Esophagus squamous epithelium (tissue), 5 donors: ENCODE results near the gene TUBA8. TPM values are rescaled to one million over a fixed set of nuclear protein-coding genes. Genes with fewer than 3 reads are reported as not detected.

ENCODE experiments used
- DNase-seq: peaks from one replicate; lab custom pipeline; 2025; lab: John Stamatoyannopoulos, UW
- H3K27ac ChIP-seq, 4 donors: fragments of 200-600 bp; sonication (generic); one replicate each; pipeline ENCODE4 v1.5.1; 2016 to 2019; ENCODE audit warnings: mild to moderate bottlenecking in 1 of 4
- H3K27me3 ChIP-seq, 4 donors: fragments of 200-600 bp; sonication (generic); 1 replicate in 3 of 4; 2 replicates in 1 of 4; pipeline versions ENCODE4 v1.5.1 to v1.6.0; 2017 to 2021; ENCODE audit warnings: antibody characterized with exemption in 1 of 4
- H3K36me3 ChIP-seq, 3 donors: fragments of 200-600 bp; sonication (generic); one replicate each; pipeline ENCODE4 v1.5.1; 2016 to 2019
- H3K4me1 ChIP-seq, 3 donors: fragments of 200-600 bp; sonication (generic); one replicate each; pipeline ENCODE4 v1.5.1; 2017 to 2019
- H3K4me3 ChIP-seq, 4 donors: fragments of 200-600 bp; sonication (generic); 1 replicate in 3 of 4; 2 replicates in 1 of 4; pipeline ENCODE4 v1.5.1; 2016 to 2019; ENCODE audit warnings: mild to moderate bottlenecking in 2 of 4, moderate library complexity in 1 of 4
- H3K9me3 ChIP-seq, 3 donors: fragments of 200-600 bp; sonication (generic); one replicate each; pipeline ENCODE4 v1.5.1; 2016 to 2019
- POLR2A ChIP-seq, 4 donors: fragments of 450-650 bp; IDR thresholded peaks; one replicate each; pipeline ENCODE4 v1.6.1; 2017; ENCODE audit warnings: antibody characterized with exemption in 4 of 4, mild to moderate bottlenecking in 4 of 4, moderate library complexity in 3 of 4
- WGBS, 2 donors: methylation state at CpG; one replicate each; pipeline ENCODE4 v1.1.5; 2018; 5-methylcytosine and 5-hydroxymethylcytosine counted together
- intact Hi-C: fragments of 100-400 bp; cut with DNase I; formaldehyde crosslinking; loops from one replicate; pipeline ENCODE4 v1.15.0; 2022
- total RNA-seq, 4 donors: library from RNA; depleted of rRNA; stranded (reverse); fragments of >200 nt; gene quantifications; one replicate each; pipeline ENCODE4 v1.1.0, GENCODE V29; 2016
- TF ChIP-seq, protein P1 (sequence below), 6 experiments: fragments of 450-650 bp in 4 of 6; fragments of 200-600 bp in 2 of 6; sonication (generic) in 2 of 6; IDR thresholded peaks; one replicate each; pipeline ENCODE4 v1.5.1; 2016 to 2019; ENCODE audit warnings: antibody characterized with exemption in 6 of 6, mild to moderate bottlenecking in 4 of 6, moderate library complexity in 4 of 6
- donor health status: DM: yes; HTN: yes; CAD: no.

The TUBA8 gene
- total RNA-seq, 4 donors from 2014 or later = 0.57 to 2.1 TPM; not detected in 2

DNA sequence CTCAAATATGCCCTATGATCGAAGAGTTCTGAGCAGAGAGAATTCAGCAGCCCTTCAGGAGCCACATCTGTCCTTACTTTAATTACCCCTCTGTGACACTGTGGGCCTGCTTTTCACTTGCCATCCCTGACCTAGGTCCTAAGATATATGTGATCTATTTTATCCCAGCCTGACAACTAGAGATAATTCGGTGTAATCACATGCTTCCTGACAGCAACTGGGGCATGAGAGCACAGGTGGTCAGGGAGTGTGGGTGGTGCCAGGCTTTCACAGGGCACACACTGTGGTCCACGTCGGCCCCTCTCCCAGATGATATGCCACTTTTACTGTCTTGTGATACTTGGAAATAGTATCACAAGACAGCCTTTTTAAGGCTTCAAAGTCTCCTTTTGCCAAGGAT, 3.9 kb downstream of the TUBA8 start:
- H3K4me1 ChIP-seq = peaks cover 11 to 24% (median 17%) of the 10 kb centered on the region in 3 donors
- no peaks in the 10 kb centered on the region for H3K9me3 ChIP-seq
- intact Hi-C loops = no loop called here
- no peak overlapping the region for H3K4me3 ChIP-seq
- DNase-seq = no peak
- TF ChIP-seq POLR2A (IDR thresholded peaks at IDR 0.05) = no peak
- TF ChIP-seq, protein P1, sequence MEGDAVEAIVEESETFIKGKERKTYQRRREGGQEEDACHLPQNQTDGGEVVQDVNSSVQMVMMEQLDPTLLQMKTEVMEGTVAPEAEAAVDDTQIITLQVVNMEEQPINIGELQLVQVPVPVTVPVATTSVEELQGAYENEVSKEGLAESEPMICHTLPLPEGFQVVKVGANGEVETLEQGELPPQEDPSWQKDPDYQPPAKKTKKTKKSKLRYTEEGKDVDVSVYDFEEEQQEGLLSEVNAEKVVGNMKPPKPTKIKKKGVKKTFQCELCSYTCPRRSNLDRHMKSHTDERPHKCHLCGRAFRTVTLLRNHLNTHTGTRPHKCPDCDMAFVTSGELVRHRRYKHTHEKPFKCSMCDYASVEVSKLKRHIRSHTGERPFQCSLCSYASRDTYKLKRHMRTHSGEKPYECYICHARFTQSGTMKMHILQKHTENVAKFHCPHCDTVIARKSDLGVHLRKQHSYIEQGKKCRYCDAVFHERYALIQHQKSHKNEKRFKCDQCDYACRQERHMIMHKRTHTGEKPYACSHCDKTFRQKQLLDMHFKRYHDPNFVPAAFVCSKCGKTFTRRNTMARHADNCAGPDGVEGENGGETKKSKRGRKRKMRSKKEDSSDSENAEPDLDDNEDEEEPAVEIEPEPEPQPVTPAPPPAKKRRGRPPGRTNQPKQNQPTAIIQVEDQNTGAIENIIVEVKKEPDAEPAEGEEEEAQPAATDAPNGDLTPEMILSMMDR (IDR thresholded peaks at IDR 0.05) = no peak
- H3K36me3 ChIP-seq = no peaks in the 10 kb centered on the region
- H3K27ac ChIP-seq = no peak overlapping the region
- 46 to 67% methylated on average over 4 of the region's 4 CpGs for WGBS, 2 donors
- H3K27me3 ChIP-seq = peaks cover 0 to 27% (median 0%) of the 10 kb centered on the region in 4 donors

DNA sequence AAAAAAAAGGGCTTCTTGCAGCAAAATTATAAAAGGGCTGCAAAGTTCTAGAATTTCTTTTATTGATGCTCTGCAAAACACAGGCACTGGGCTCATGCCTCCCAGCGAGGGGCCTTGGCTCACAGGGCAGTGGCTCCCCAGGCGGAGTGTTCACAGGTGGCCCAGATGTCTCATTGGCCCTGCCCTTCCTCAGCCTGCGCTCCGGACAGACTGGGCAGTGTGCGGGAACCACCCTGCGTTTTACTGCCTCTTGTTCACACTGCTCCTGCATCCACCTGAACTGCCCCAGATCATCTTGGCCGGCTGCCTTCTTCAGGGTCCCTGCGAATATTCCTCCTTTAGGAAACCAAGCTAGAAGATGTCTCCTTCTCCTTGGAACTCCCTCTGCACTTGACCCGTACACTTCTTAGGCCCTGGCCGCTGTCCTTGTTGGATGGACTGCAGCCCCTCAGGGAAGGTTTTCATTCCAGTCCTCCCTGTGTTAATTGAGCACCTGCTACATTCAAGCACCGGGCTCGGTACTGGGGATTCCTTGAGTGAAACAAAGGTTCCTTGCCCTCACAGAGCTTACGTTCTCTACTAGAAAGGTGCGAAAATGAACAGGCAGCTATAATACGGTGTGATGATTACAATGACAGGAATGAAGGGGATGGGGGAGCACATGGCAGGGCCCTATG, 4.5 kb downstream of the TUBA8 start:
- no peak overlapping the region for H3K27ac ChIP-seq
- WGBS, 2 donors = 90 to 97% methylated on average over 14 of the region's 15 CpGs
- intact Hi-C loops = no loop called here
- H3K4me3 ChIP-seq = no peak overlapping the region
- DNase-seq = no peak
- H3K9me3 ChIP-seq = no peaks in the 10 kb centered on the region
- peaks cover 11 to 18% (median 13%) of the 10 kb centered on the region in 3 donors for H3K4me1 ChIP-seq
- peaks cover 0 to 21% (median 0%) of the 10 kb centered on the region in 4 donors for H3K27me3 ChIP-seq
- no peaks in the 10 kb centered on the region for H3K36me3 ChIP-seq
- TF ChIP-seq, protein P1 (IDR thresholded peaks at IDR 0.05) = no peak
- no peak for TF ChIP-seq POLR2A (IDR thresholded peaks at IDR 0.05)

- H3K4me3 ChIP-seq = no peak overlapping the region
- no peaks in the 10 kb centered on the region for H3K36me3 ChIP-seq
- DNase-seq = no peak
- TF ChIP-seq, protein P1 (IDR thresholded peaks at IDR 0.05) = no peak
- TF ChIP-seq POLR2A (IDR thresholded peaks at IDR 0.05) = no peak
- 72 to 74% methylated on average over 3 to 8 of the region's 8 CpGs for WGBS, 2 donors
- intact Hi-C loops = no loop called here
- no peak overlapping the region for H3K27ac ChIP-seq
- H3K9me3 ChIP-seq = no peaks in the 10 kb centered on the region
- peaks cover 0 to 13% (median 0%) of the 10 kb centered on the region in 4 donors for H3K27me3 ChIP-seq
- H3K4me1 ChIP-seq = peaks cover 5 to 10% (median 5%) of the 10 kb centered on the region in 3 donors
These were observed 5.3 kb downstream of the TUBA8 start for GRCh38 chr22:18115906-18116371.

- DNase-seq = no peak
- TF ChIP-seq, protein P1 (IDR thresholded peaks at IDR 0.05) = no peak
- no peak for TF ChIP-seq POLR2A (IDR thresholded peaks at IDR 0.05)
- WGBS, 2 donors = 86 to 96% methylated on average over 6 to 14 of the region's 15 CpGs
- intact Hi-C loops = no loop called here
- H3K27ac ChIP-seq = no peak overlapping the region
- H3K9me3 ChIP-seq = no peaks in the 10 kb centered on the region
- H3K4me1 ChIP-seq = peaks cover 0 to 3% (median 0%) of the 10 kb centered on the region in 3 donors
- H3K4me3 ChIP-seq = no peak overlapping the region
- peaks cover 0 to 6% (median 0%) of the 10 kb centered on the region in 4 donors for H3K27me3 ChIP-seq
- H3K36me3 ChIP-seq = no peaks in the 10 kb centered on the region
These were observed 6.0 kb downstream of the TUBA8 start for GRCh38 chr22:18116634-18117033.

- H3K36me3 ChIP-seq = no peaks in the 10 kb centered on the region
- no peaks in the 10 kb centered on the region for H3K9me3 ChIP-seq
- no peak for DNase-seq
- no peak overlapping the region for H3K27ac ChIP-seq
- H3K27me3 ChIP-seq = no peaks in the 10 kb centered on the region
- H3K4me1 ChIP-seq = no peaks in the 10 kb centered on the region
- intact Hi-C loops = no loop called here
- TF ChIP-seq POLR2A (IDR thresholded peaks at IDR 0.05) = no peak
- TF ChIP-seq, protein P1 (IDR thresholded peaks at IDR 0.05) = no peak
- H3K4me3 ChIP-seq = no peak overlapping the region
- WGBS, 2 donors = 87 to 90% methylated on average over 6 to 9 of the region's 9 CpGs
These were observed 7.8 kb downstream of the TUBA8 start for GRCh38 chr22:18118345-18118915.
